A673 (cell line): ENCODE measurements around the gene VPS4A. TPM values are rescaled to one million over a fixed set of nuclear protein-coding genes. Genes with fewer than 3 reads are reported as not detected.

Experiments
- BruUV-seq: library from RNA; stranded (reverse); fragments of 400-500 nt; replicated peaks from 2 replicates; lab custom pipeline; 2021; lab: Mats Ljungman, UMichigan
- CTCF ChIA-PET: fragments of 300-600 bp; sonication (Branson Sonifier 250); formaldehyde crosslinking; loops from one replicate; lab custom pipeline; 2022; ENCODE audit warnings: antibody characterized with exemption; lab: Charles Lee
- POLR2A ChIA-PET: fragments of 300-600 bp; sonication (Branson Sonifier 250); formaldehyde crosslinking; loops from one replicate; lab custom pipeline; 2022; ENCODE audit warnings: antibody characterized with exemption; ENCODE audit not compliant: low non-redundant PET; lab: Charles Lee
- DNase-seq: peaks from one replicate; pipeline ENCODE4 v3.0.0-alpha.2; 2015; ENCODE audit warnings: low spot score
- H3K27ac ChIP-seq: fragments of 200-600 bp; sonication (generic); 2 replicates; pipeline ENCODE4 v1.5.1; 2016; ENCODE audit warnings: mixed run types, low read depth, mild to moderate bottlenecking, mixed read lengths, antibody characterized with exemption, low read length; ENCODE audit not compliant: poor library complexity, severe bottlenecking
- H3K27me3 ChIP-seq: fragments of 200-600 bp; sonication (generic); replicated peaks from 2 replicates; pipeline ENCODE4 v1.6.1; 2017; ENCODE audit warnings: mixed run types, low read depth, mild to moderate bottlenecking, mixed read lengths, antibody characterized with exemption, low read length; ENCODE audit not compliant: insufficient read depth, poor library complexity
- H3K36me3 ChIP-seq: fragments of 200-600 bp; sonication (generic); 2 replicates; pipeline ENCODE4 v1.6.1; 2016; ENCODE audit warnings: mixed run types, mild to moderate bottlenecking, mixed read lengths, antibody characterized with exemption, low read length; ENCODE audit not compliant: insufficient read depth, poor library complexity, severe bottlenecking
- H3K4me1 ChIP-seq: fragments of 200-600 bp; sonication (generic); 2 replicates; pipeline ENCODE4 v1.6.1; 2017; ENCODE audit warnings: mixed run types, mild to moderate bottlenecking, mixed read lengths, antibody characterized with exemption, low read length; ENCODE audit not compliant: insufficient read depth, poor library complexity, severe bottlenecking
- H3K4me3 ChIP-seq: fragments of 200-600 bp; sonication (generic); 2 replicates; pipeline ENCODE4 v1.5.1; 2016; ENCODE audit warnings: low read depth, mixed run types, mild to moderate bottlenecking, mixed read lengths, low read length; ENCODE audit not compliant: poor library complexity, severe bottlenecking
- H3K9me3 ChIP-seq: fragments of 200-600 bp; sonication (generic); 2 replicates; pipeline ENCODE4 v1.6.1; 2016; ENCODE audit warnings: mixed run types, low read depth, mild to moderate bottlenecking, mixed read lengths, antibody characterized with exemption, low read length; ENCODE audit not compliant: poor library complexity, severe bottlenecking
- CTCF ChIP-seq: fragments of 300-800, 200-600 bp; sonication (generic); conservative IDR thresholded peaks from 2 replicates; pipeline ENCODE4 v1.5.1; 2017; ENCODE audit warnings: low read depth, mild to moderate bottlenecking, antibody characterized with exemption, low read length, moderate library complexity, mixed read lengths
- EZH2 ChIP-seq: fragments of 200-600 bp; sonication (generic); IDR thresholded peaks from 2 replicates; pipeline ENCODE4 v1.6.1; 2017; ENCODE audit warnings: borderline replicate concordance, low read depth, mild to moderate bottlenecking, mixed read lengths, antibody characterized with exemption, low read length; ENCODE audit not compliant: poor library complexity, severe bottlenecking
- intact Hi-C: fragments of 100-400 bp; cut with micrococcal nuclease; formaldehyde crosslinking; loops from one replicate; pipeline ENCODE4 v1.10.0; 2022; ENCODE audit not compliant: unreplicated experiment
- total RNA-seq: library from RNA; stranded (reverse); gene quantifications from 2 replicates; pipeline ENCODE4 v1.2.3, GENCODE V29; 2021

VPS4A gene
- total RNA-seq, 1 experiment from 2014 or later: 50.4 TPM

DNA sequence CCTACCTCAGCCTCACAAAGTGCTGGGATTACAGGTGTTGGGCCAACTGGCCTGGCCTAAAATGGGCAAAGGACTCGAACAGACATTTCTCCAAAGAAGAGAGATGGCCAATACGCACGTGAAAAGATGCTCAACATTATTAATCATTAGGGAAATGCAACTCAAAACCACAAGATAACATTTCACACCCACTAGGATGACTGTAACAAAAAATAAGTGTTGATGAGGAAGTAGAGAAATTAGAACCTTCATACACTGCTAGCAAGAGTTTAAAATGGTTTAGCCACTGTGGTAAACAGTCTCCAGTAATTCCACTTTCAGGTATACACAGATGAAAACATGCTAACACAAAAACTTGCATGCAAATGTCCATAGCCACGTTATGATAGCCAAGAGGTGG, 34.8 kb downstream of the VPS4A start:
- BruUV-seq: no TSS peak

GRCh38 chr16:69346683-69347082, 35.5 kb downstream of the VPS4A start:
- H3K9me3 ChIP-seq: no peaks in the 10 kb centered on the region
- intact Hi-C loops: no loop called here
- peaks cover 26% of the 10 kb centered on the region for H3K36me3 ChIP-seq
- H3K27ac ChIP-seq: no peak overlapping the region
- H3K4me1 ChIP-seq: no peaks in the 10 kb centered on the region
- ChIA-PET CTCF (no interaction called here), POLR2A (no interaction called here)
- H3K27me3 ChIP-seq: no peaks in the 10 kb centered on the region
- TF ChIP-seq CTCF: no peak
- H3K4me3 ChIP-seq: no peak overlapping the region
- no peak for DNase-seq
- no TSS peak for BruUV-seq

More for the DNA sequence above, 34.8 kb downstream of the VPS4A start:
- TF ChIP-seq CTCF (no peak), EZH2 (no peak)
- no peak overlapping the region for H3K4me3 ChIP-seq
- H3K27ac ChIP-seq: no peak overlapping the region
- intact Hi-C loops: no loop called here
- peaks cover 34% of the 10 kb centered on the region for H3K36me3 ChIP-seq
- H3K9me3 ChIP-seq: no peaks in the 10 kb centered on the region
- DNase-seq: no peak
- H3K27me3 ChIP-seq: no peaks in the 10 kb centered on the region
- CTCF ChIA-PET: no interaction called here
- peaks cover 1% of the 10 kb centered on the region for H3K4me1 ChIP-seq
- POLR2A ChIA-PET: no interaction called here

DNA sequence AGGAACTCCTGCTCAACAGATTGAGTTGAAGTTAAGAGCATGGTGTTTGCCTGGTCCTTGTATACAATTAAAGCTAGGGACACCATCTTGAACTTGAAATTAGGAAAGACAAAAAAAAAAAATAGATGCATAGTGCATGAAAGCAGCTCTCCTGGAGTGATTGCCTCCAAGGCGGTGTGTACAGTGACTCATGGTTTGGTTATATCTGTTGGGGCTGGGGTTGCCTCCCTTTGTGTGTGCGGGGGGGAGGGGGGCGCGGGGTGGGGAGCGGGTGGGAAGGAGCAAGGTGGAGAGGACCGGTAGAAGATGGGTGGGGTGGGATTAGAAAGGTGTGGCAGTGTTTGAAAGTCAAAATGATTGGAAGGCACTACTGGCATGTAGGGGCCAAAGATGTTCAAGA, 37.1 kb downstream of the VPS4A start:
- BruUV-seq: no TSS peak
- TF ChIP-seq CTCF (no peak), EZH2 (no peak)
- no peaks in the 10 kb centered on the region for H3K27me3 ChIP-seq
- ChIA-PET POLR2A (no interaction called here), CTCF (no interaction called here)
- H3K4me3 ChIP-seq: no peak overlapping the region
- H3K36me3 ChIP-seq: peaks cover 12% of the 10 kb centered on the region
- intact Hi-C loops: no loop called here
- H3K4me1 ChIP-seq: no peaks in the 10 kb centered on the region
- no peak overlapping the region for H3K27ac ChIP-seq
- H3K9me3 ChIP-seq: no peaks in the 10 kb centered on the region
- no peak for DNase-seq
